ENCODE results near the gene ERVH48-1.

GRCh38 chr21:42918291-42918690 is 7.1 kb downstream of the ERVH48-1 start:
- no peak for TF ChIP-seq CTCF (IDR thresholded peaks at IDR 0.05)
- no peak for TF ChIP-seq POLR2AphosphoS5 (IDR thresholded peaks at IDR 0.05)
- no peak for TF ChIP-seq EP300 (IDR thresholded peaks at IDR 0.05)

Data from suprapubic skin (tissue), 4 donors.